SK-N-SH treated with all-trans-retinoic acid at 6 μM for 48 hours (cell line): Measurements from ENCODE around the gene CD300C.
"Not testable (repeated sequence)": the region's sequence is repeated elsewhere in the genome, so short reads cannot be mapped to it uniquely, and the experiment has no call there.

ENCODE experiments used
- CSDC2 ChIP-seq: fragments of 250-450 bp; sonication (Bioruptor Pico); IDR thresholded peaks from 2 replicates; pipeline ENCODE4 v1.5.0; 2020; ENCODE audit warnings: mild to moderate bottlenecking, moderate library complexity
- GLIS3 ChIP-seq: fragments of 250-450 bp; sonication (Bioruptor Pico); IDR thresholded peaks from 2 replicates; pipeline ENCODE4 v1.5.0; 2020; ENCODE audit warnings: mild to moderate bottlenecking, moderate library complexity
- ISL1 ChIP-seq: fragments of 250-450 bp; sonication (Bioruptor Pico); IDR thresholded peaks from 2 replicates; pipeline ENCODE4 v2.1.2; 2022; ENCODE audit warnings: mild to moderate bottlenecking, moderate library complexity
- OSR1 ChIP-seq: fragments of 250-450 bp; sonication (Bioruptor Pico); IDR thresholded peaks from 2 replicates; pipeline ENCODE4 v1.8.0; 2022; ENCODE audit warnings: moderate library complexity, mild to moderate bottlenecking, inconsistent platforms
- RARB ChIP-seq: fragments of 250-450 bp; sonication (Bioruptor Pico); IDR thresholded peaks from 2 replicates; pipeline ENCODE4 v1.8.0; 2021; ENCODE audit warnings: mild to moderate bottlenecking, moderate library complexity
- ZFP3 ChIP-seq: fragments of 250-450 bp; sonication (Bioruptor Pico); IDR thresholded peaks from 2 replicates; pipeline ENCODE4 v1.5.0; 2020; ENCODE audit warnings: mild to moderate bottlenecking, moderate library complexity
- ZFP30 ChIP-seq: fragments of 450-650 bp; formaldehyde crosslinking; IDR thresholded peaks from 2 replicates; pipeline ENCODE4 v1.5.0; 2022; ENCODE audit warnings: mild to moderate bottlenecking, moderate library complexity
- ZNF8 ChIP-seq: fragments of 450-650 bp; formaldehyde crosslinking; IDR thresholded peaks from 2 replicates; pipeline ENCODE4 v1.5.0; 2020; ENCODE audit warnings: mild to moderate bottlenecking, moderate library complexity
- TF ChIP-seq, protein P1 (sequence below): fragments of 250-450 bp; sonication (Bioruptor Pico); IDR thresholded peaks from 2 replicates; pipeline ENCODE4 v1.8.0; 2020; ENCODE audit warnings: mild to moderate bottlenecking, moderate library complexity, borderline replicate concordance
- TF ChIP-seq, protein P2 (sequence below): fragments of 250-450 bp; sonication (Bioruptor Pico); IDR thresholded peaks from 2 replicates; pipeline ENCODE4 v1.8.0; 2021; ENCODE audit warnings: low read depth, mild to moderate bottlenecking, moderate library complexity, borderline replicate concordance
- TF ChIP-seq, protein P3 (sequence below): fragments of 250-450 bp; sonication (Bioruptor Pico); IDR thresholded peaks from 2 replicates; pipeline ENCODE4 v1.5.1; 2021; ENCODE audit warnings: mild to moderate bottlenecking, moderate library complexity

DNA sequence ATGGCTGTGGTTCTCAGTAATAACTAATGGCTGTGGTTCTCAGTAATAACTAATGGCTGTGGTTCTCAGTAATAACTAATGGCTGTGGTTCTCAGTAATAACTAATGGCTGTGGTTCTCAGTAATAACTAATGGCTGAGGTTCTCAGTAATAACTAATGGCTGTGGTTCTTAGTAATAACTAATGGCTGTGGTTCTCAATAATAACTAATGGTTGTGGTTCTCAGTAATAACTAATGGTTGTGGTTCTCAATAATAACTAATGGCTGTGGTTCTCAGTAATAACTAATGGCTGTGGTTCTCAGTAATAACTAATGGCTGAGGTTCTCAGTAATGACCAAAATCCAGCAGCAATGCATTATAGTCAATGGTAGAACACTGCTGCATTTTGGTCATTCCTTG lies 27.7 kb upstream of the CD300C start:
- not testable (repeated sequence) for TF ChIP-seq OSR1 (CRISPR knock-in tag); RARB (CRISPR knock-in tag); ISL1 (CRISPR knock-in tag); GLIS3; ZFP3; ZFP30; CSDC2; ZNF8 (CRISPR knock-in tag)
- TF ChIP-seq, protein P1, sequence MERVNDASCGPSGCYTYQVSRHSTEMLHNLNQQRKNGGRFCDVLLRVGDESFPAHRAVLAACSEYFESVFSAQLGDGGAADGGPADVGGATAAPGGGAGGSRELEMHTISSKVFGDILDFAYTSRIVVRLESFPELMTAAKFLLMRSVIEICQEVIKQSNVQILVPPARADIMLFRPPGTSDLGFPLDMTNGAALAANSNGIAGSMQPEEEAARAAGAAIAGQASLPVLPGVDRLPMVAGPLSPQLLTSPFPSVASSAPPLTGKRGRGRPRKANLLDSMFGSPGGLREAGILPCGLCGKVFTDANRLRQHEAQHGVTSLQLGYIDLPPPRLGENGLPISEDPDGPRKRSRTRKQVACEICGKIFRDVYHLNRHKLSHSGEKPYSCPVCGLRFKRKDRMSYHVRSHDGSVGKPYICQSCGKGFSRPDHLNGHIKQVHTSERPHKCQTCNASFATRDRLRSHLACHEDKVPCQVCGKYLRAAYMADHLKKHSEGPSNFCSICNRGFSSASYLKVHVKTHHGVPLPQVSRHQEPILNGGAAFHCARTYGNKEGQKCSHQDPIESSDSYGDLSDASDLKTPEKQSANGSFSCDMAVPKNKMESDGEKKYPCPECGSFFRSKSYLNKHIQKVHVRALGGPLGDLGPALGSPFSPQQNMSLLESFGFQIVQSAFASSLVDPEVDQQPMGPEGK (CRISPR knock-in tag), result not testable (repeated sequence)
- TF ChIP-seq, protein P2, sequence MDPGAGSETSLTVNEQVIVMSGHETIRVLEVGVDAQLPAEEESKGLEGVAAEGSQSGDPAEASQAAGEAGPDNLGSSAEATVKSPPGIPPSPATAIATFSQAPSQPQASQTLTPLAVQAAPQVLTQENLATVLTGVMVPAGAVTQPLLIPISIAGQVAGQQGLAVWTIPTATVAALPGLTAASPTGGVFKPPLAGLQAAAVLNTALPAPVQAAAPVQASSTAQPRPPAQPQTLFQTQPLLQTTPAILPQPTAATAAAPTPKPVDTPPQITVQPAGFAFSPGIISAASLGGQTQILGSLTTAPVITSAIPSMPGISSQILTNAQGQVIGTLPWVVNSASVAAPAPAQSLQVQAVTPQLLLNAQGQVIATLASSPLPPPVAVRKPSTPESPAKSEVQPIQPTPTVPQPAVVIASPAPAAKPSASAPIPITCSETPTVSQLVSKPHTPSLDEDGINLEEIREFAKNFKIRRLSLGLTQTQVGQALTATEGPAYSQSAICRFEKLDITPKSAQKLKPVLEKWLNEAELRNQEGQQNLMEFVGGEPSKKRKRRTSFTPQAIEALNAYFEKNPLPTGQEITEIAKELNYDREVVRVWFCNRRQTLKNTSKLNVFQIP (CRISPR knock-in tag), result not testable (repeated sequence)
- TF ChIP-seq, protein P3, sequence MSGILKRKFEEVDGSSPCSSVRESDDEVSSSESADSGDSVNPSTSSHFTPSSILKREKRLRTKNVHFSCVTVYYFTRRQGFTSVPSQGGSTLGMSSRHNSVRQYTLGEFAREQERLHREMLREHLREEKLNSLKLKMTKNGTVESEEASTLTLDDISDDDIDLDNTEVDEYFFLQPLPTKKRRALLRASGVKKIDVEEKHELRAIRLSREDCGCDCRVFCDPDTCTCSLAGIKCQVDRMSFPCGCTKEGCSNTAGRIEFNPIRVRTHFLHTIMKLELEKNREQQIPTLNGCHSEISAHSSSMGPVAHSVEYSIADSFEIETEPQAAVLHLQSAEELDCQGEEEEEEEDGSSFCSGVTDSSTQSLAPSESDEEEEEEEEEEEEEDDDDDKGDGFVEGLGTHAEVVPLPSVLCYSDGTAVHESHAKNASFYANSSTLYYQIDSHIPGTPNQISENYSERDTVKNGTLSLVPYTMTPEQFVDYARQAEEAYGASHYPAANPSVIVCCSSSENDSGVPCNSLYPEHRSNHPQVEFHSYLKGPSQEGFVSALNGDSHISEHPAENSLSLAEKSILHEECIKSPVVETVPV, result not testable (repeated sequence)
